ENCODE data around the gene ZNF318.

ZNF318 gene

DNA sequence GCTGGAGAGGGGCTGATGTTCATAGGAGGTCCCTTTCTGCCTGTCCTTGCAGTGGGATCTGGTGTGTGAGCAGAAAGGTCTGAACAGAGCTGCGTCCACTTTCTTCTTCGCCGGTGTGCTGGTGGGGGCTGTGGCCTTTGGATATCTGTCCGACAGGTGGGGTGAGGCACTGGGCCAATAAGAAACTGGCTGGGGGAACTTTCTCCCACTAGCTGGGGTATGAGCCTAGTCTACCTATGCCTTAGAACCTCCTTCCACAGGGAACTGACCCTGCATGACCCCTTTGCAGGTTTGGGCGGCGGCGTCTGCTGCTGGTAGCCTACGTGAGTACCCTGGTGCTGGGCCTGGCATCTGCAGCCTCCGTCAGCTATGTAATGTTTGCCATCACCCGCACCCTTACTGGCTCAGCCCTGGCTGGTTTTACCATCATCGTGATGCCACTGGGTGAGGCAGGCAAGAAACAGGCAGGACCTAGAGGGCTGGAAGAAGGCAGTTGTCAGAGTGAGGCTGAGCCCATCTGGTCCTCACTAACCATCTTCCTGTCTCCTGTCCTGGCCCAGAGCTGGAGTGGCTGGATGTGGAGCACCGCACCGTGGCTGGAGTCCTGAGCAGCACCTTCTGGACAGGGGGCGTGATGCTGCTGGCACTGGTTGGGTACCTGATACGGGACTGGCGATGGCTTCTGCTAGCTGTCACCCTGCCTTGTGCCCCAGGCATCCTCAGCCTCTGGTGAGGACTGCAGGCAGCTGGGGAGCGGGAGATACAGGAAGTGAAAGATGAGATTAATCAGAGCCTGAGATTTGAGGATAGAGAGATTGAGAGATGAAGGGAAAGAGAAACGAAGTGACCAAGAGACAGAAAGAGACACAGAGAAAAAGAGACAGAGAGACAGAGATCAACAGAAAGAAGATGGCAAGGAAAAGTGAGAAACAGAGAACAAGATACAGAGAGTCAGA lies 69.8 kb downstream of the ZNF318 start:
- no peak for DNase-seq

DNA sequence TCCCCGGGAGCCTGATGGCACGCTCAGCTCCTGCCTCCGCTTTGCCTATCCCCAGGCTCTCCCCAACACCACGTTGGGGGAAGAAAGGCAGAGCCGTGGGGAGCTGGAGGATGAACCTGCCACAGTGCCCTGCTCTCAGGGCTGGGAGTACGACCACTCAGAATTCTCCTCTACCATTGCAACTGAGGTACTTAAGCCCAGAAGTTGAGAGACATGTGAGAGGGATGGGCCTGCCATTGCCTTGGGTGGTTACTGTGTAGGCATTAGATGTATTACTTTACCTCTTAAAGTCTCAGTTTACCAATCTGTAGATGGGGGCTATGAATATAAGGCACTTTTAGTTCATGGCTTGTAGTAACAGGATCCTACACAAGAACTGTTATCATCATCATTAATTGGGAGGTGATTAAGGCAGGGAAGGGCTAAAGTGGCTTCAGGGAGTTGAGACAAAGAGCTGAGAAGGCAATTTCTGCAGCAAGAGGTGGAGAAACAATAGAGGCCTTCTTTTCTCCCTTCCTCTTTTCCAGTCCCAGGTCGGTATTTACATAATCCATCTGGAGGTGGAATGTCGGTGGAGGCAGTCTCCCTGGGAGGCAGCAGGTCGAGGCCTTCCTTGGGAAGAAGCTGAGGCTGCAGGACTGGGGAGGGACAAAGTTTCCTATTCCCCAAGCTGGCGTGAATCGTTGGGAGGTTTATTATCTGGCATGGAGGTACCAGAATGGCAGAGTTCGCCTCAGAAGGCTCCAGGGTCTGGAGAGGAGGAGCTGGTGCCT lies 70.7 kb downstream of the ZNF318 start:
- DNase-seq = no peak

DNA sequence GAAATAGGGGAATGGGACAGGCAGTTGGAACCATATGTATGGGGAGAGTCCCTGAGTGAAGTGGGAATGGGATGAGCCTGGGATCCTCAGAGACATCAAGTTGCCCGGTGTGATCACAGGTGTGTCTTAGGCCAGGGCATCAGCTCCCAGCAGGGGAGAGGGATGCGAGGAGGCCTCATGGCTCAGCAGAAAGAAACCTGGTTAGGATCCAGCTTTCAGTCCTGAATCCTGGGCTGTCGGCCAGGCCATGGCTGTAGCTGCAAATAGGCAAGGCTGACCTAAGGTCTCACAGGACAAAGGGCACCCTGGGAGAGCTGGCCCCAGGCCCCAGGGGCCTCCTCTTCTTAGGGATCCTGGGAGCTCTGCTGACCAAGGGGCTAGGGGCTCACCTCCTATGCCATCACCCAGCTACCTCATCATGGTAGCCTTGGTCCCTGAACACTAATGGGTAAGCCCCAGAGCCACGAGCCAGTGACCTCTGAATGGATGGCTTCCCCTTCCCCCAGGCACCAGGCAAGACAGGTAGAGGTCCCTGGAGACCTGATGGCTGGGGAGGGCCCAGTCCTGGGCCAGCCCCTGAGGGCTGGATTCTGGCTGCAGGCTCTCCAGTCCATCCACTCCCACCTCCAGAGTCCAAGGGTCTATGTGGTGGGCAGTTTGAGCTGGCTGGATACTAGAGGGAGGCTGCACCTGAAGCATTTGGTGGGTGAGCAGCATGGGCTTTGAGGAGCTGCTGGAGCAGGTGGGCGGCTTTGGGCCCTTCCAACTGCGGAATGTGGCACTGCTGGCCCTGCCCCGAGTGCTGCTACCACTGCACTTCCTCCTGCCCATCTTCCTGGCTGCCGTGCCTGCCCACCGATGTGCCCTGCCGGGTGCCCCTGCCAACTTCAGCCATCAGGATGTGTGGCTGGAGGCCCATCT lies 71.5 kb downstream of the ZNF318 start, which contains the start of gene SLC22A7:
Gene SLC22A7 (plus strand): TSS at position 617 of the 921 bp plus-strand sequence. CDS start 99 bp downstream, at position 716.
- DNase-seq = no peak

DNA sequence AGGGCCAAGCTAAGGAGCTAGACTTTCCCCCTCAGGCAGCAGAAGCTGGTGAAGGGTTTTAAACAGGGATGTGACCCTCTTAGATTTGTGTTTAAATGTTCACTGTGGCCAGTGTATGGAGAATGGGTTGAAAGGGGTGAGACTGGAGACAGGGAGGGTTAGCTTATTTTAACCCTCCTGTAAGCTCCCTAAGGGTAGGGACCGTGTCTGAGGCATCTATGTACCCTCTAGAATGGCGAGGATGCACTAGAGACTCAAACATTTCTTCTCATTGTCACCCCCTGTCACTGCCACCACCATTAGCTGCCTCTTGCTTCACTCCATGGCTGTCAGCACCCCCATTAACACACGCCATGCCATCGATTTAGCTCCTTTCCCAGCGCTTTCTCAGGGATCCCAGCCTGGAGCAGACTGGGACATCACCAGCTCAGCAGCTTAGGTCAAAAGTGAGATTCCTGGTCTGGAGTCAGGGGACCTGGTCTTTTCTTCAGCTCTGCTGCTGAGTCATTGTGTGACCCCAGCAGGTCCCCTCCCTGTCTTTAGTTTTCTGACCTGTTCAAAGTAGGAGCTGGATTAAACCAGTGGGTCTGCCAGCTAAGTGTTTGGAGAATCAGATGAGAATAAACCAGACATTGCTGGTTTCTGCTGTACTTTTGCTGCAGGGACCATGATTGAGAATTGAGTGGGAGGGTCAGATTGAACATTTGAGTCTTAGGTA lies 72.5 kb downstream of the ZNF318 start:
- DNase-seq = no peak

DNA sequence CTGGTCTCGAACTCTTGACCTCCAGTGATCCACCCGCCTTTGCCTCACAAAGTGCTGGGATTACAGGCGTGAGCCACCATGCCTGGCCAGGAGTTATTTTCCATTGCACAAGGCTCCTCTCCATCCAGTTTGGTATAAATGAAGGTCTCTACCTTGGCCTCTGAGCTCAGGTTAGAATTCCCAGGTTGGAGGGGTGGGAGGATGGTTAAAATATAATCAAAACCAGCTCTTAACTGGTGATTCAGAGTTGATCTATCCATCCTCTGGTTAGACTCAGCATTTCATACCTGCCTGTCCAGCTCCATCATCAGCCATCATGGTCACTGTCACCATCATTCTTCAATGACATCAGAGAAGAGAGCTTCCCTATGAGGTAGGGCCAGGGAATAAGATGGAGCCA lies 74.0 kb downstream of the ZNF318 start:
- DNase-seq = no peak

DNA sequence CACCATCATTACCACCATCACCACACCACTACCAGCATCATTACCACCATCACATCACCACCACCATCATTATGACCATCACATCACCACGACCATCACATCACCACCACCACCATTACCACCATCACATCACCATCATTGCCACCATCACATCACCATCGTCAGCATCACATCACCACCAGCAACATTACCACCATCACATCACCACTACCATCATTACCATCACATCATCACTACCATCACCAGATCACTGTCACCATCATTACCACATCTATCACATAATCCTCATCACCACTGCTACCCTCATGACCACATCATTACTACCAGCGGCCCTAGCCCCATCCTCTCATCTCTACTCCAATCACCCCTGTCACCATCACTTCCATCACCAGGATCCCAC lies 74.9 kb downstream of the ZNF318 start:
- DNase-seq = no peak

DNA sequence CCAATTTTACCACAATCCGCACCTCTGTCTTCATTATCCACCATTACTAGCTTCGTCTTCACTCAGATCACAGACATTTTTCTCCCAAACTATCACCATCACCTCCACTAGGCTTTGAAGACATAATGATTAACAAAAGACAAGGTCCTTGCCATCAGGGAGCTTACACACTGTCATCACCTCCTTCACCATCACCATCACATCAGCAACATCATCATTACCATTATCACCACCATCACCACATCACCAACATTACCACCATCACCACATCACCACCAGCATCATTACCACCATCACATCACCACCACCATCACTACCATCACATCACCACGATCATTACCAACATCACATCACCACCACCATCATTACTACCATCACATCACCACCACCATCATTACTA lies 75.7 kb downstream of the ZNF318 start:
- no peak for DNase-seq

DNA sequence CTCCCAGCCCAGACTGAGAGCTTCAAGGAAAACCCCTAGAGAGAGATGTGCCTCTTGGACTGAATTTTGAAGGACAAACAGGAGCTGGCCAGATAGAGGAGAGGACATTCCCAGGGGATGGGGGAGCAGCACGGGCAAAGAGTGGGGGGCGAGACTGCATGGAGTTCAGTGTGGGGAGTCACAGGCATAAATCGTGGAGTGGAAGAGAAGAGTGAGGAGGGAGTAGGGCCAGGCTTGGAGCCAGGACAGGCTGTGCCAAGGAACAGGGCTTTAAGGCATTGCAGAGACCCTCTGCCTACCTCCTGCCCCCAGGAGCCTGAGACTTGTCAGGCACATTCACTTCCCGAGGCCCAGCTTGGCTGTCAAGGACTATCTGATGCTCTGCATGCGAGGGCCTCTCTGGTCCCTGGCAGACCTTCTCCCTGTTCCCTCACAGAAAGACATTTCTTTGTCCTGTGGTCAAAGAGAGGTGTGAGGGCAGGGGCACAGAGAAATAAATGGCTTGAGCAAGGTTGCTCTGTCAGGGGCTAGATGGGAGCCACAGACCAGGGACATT lies 76.6 kb downstream of the ZNF318 start:
- no peak for DNase-seq

DNA sequence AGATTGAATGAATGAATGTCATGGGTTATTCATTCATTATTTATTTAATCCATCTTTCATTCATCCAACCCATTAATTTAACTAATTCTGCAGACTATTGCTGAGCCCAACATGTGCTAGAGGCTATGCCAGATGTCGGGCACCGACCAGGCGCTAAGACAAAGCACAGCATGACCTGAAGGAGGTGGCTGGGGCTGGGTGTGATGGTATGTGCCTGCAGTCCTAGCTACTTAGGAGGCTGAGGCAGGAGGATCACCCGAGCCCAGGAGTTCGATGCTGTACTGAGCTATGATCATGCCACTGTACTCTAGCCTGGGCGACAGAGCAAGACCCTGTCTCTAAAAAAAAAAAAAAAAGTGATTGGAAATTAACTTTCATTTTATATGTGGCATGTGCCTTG lies 77.1 kb downstream of the ZNF318 start:
- DNase-seq = no peak

DNA sequence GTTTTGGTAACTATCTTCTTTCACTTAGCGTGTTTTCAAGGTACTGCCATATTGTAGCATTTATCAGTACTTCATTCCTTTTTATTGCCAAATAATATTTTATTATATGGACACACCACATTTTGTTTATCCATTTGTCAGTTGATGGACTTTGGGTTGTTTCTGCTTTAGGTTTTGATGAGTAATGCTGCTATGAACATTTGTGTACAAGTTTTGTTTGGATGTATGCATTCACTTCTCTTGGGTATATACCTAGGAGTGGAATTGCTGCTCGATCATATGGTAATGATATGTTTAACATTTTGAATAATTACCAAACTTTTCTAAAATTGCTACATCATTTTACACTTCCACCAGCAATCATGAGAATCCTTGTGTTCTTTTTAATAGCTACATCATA lies 77.7 kb downstream of the ZNF318 start:
- DNase-seq = no peak

DNA sequence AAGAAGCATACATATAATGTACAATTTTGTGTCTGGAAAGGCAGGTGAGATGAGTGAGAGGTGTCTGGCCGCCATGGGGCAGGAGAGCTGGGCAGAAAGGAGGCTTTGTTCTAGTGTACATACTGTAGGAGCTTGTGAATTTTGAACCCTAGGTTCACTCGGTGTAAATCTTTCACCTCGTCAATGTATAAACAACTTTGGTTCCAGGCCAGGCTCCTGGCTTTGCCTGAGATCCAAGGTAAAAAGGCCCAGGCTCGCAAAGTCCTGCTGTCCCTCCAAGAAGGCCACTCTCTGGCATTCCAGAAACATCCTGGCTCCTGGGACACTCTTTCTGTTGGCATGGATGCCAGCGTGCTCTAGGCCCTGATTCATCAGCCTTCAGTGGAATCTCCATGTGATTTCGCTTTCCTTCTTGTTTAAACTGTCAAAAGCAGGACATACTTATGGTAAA lies 78.5 kb downstream of the ZNF318 start:
- no peak for DNase-seq

DNA sequence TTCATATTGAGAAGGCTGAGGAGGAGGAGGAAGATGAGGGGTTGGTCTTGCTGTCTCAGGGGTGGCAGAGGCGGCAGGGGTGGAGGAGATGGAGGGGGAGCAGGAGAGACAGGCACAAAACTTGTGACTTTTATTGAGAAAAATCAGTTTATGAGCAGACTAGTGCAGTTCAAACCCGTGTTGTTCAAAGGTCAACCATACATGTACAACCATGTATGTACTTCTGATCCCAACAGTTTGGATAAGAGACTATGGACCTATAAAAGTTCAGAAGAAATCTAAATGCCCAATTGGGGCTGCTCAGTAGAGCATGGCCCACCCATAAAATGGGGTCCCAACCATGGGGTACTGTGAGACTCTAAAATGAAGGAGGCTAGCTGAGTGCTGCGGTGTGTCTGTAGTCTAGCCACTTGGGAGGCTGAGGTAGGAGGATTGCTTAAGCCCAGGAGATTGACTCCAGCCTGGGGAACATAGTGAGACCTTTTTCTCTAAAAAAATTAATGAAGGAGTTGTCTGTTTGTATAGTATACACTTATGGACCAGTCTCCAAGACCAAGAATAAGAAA lies 79.0 kb downstream of the ZNF318 start:
- DNase-seq = no peak

DNA sequence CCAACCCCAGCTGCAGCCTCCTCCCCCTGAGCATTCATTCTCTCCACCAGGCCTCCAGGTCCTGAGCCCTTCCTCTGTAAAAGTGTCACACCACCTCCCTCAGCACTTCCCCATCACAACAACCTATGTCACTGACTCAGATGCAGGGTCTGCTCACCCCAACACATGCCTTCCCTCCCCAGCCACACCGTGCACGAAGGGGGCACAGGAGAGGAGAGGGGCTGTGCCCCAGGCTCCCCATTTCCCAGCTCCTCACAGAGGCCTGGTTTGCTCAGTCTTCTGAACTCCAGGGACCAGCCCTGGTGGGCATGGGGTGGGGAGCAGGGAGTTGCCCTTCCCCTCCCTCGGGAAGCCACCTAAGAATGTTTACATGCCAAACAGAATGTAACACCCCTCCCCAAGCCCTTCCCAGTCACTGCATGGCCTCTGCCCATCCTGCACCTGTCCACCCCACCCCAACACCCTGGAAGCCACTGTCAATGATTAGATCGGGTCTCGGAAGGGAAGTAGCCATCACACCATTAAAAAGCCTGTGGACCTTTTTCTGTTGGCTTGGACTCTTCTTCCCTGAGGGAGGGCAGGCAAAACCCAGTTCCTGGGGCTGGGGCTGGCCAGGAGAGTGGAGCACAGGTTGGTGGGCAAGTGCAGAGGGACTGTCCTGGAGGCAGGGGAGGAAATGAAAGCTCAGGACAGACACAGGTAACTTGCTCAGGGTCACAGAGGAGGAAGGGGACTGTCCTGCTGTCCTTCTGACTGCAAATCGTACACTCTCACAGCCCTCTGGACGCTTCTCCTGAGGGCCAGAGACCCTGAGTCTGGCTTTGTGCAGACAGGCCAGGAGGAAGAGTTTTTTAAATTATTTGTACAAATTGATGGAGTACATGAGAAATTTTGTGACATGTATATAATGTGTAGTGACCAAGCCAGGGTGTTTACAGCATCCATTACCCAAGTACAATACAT lies 81.4 kb downstream of the ZNF318 start:
- no peak for DNase-seq

DNA sequence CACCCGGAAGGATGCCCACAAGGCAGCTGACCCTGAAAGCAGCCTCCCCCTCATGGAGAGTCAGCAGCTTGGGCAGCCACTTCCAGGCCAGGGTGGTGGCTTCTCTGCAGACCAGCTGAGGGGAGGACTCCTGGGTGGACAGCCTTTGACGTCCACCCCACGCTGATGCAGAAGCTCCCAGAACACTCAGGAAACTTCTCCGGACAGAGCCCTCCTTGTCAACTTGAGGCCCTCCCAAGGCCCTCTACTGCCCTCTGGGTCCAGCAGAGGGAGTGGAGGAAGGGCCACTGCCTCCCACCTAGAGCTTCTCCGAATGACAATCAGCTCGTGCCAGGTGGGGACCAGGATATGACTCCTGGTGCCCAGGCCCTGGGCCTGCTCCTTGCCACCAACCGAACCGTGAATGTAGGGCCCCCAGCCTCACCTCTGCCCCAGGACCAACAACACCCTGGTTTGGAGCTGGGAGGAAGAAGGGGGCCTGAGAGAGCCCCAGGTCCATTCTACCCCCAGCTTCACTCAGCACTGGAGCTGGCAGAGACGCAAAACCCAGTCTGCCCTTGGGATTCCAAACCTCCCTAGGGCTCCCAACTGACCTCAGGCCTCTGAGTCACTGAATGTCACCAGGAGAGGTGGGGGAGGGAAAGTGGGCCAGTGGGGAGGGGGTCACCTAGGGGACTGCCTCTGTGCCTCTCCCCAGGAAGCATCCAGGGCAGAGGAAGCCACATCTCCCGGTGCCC lies 82.3 kb downstream of the ZNF318 start:
- no peak for DNase-seq

DNA sequence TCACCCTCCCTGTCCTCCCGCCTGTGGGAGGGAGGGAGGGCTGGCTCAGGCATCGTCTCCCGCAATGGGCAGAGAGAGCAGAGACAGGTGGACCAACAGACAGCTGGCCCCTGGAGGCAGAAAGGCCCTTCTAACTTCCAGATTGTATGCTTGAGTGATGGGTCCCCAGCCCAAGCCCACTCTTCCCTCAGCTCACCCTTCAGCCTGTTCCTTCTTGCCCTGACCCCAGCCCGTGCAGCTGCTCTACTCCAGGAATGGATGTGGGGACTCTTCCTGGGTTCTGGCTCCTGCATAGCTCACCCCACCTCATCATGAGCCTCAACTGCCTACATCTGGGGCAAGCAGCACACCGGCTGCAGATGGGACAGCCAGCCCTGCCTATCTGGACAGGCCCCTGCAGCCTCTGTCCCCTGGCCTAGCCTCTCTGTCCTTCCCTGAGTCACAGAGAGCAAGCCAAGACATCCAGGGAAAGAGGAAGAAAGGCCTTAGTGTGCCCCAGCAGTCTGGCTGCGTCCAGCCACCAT lies 82.9 kb downstream of the ZNF318 start:
- no peak for DNase-seq
